Measurements from ENCODE around the gene GOLPH3L. TPM values are rescaled to one million over a fixed set of nuclear protein-coding genes. Genes with fewer than 3 reads are reported as not detected.

Gene GOLPH3L
- total and polyA plus RNA-seq, 10 of the 15 experiments (the other 5 are each of a cell fraction or from before 2014, with no cell fraction given) = 7.7 to 29.9 (median 19.2) TPM

- TF ChIP-seq MTA3 (IDR thresholded peaks at IDR 0.05; ENCODE audit: borderline replicate concordance, low read length) (peak; percentile 88), ZNF384 (IDR thresholded peaks at IDR 0.05; ENCODE audit: borderline replicate concordance, low read depth, low read length) (no peak), STAT3 (IDR thresholded peaks at IDR 0.05; ENCODE audit: low read depth, low read length) (0 out of 2 replicates have a peak, but pooled peaks have one; percentile 54), RAD51 (IDR thresholded peaks at IDR 0.05) (no peak), RELA (IDR thresholded peaks at IDR 0.05; ENCODE audit: borderline replicate concordance, partially characterized antibody) (no peak), ZBED1 (IDR thresholded peaks at IDR 0.05; ENCODE audit: borderline replicate concordance) (peak; percentile 69; the same call in 1 of the 2 replicates), RUNX3 (IDR thresholded peaks at IDR 0.05; ENCODE audit: low read length) (peak; percentile 79), SRF (IDR thresholded peaks at IDR 0.05; ENCODE audit: low read depth in 2 of 2, low read length in 2 of 2) (no peak), FOXK2 (IDR thresholded peaks at IDR 0.05) (no peak), ATF2 (IDR thresholded peaks at IDR 0.05; ENCODE audit: low read length) (peak; percentile 90), GATAD2B (conservative IDR thresholded peaks at IDR 0.05; ENCODE audit: low read depth) (no peak), CREB1 (IDR thresholded peaks at IDR 0.05; ENCODE audit: low read depth) (peak; percentile 94), CEBPB (IDR thresholded peaks at IDR 0.05; ENCODE audit: borderline replicate concordance in 1 of 2, low read depth in 2 of 2, low read length in 2 of 2) (peak in 1 of 2 experiments; percentile 65; a peak in 1 of 4 replicates), E4F1 (IDR thresholded peaks at IDR 0.05; ENCODE audit: borderline replicate concordance, partially characterized antibody) (no peak), ASH2L (IDR thresholded peaks at IDR 0.05; ENCODE audit: borderline replicate concordance, low read depth) (no peak), CBFB (IDR thresholded peaks at IDR 0.05; ENCODE audit: low read depth) (no peak), DPF2 (IDR thresholded peaks at IDR 0.05) (peak; percentile 93), POU2F2 (IDR thresholded peaks at IDR 0.05; ENCODE audit: borderline replicate concordance, low read depth, low read length) (peak; percentile 75; the same call in 2 of the 3 replicates)
- TF ChIP-seq, protein P1, sequence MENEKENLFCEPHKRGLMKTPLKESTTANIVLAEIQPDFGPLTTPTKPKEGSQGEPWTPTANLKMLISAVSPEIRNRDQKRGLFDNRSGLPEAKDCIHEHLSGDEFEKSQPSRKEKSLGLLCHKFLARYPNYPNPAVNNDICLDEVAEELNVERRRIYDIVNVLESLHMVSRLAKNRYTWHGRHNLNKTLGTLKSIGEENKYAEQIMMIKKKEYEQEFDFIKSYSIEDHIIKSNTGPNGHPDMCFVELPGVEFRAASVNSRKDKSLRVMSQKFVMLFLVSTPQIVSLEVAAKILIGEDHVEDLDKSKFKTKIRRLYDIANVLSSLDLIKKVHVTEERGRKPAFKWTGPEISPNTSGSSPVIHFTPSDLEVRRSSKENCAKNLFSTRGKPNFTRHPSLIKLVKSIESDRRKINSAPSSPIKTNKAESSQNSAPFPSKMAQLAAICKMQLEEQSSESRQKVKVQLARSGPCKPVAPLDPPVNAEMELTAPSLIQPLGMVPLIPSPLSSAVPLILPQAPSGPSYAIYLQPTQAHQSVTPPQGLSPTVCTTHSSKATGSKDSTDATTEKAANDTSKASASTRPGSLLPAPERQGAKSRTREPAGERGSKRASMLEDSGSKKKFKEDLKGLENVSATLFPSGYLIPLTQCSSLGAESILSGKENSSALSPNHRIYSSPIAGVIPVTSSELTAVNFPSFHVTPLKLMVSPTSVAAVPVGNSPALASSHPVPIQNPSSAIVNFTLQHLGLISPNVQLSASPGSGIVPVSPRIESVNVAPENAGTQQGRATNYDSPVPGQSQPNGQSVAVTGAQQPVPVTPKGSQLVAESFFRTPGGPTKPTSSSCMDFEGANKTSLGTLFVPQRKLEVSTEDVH (IDR thresholded peaks at IDR 0.05; ENCODE audit: low read depth, partially characterized antibody) = peak; percentile 60
- TF ChIP-seq, protein P2, sequence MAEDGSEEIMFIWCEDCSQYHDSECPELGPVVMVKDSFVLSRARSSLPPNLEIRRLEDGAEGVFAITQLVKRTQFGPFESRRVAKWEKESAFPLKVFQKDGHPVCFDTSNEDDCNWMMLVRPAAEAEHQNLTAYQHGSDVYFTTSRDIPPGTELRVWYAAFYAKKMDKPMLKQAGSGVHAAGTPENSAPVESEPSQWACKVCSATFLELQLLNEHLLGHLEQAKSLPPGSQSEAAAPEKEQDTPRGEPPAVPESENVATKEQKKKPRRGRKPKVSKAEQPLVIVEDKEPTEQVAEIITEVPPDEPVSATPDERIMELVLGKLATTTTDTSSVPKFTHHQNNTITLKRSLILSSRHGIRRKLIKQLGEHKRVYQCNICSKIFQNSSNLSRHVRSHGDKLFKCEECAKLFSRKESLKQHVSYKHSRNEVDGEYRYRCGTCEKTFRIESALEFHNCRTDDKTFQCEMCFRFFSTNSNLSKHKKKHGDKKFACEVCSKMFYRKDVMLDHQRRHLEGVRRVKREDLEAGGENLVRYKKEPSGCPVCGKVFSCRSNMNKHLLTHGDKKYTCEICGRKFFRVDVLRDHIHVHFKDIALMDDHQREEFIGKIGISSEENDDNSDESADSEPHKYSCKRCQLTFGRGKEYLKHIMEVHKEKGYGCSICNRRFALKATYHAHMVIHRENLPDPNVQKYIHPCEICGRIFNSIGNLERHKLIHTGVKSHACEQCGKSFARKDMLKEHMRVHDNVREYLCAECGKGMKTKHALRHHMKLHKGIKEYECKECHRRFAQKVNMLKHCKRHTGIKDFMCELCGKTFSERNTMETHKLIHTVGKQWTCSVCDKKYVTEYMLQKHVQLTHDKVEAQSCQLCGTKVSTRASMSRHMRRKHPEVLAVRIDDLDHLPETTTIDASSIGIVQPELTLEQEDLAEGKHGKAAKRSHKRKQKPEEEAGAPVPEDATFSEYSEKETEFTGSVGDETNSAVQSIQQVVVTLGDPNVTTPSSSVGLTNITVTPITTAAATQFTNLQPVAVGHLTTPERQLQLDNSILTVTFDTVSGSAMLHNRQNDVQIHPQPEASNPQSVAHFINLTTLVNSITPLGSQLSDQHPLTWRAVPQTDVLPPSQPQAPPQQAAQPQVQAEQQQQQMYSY (CRISPR knock-in tag; IDR thresholded peaks at IDR 0.05) = no peak
Observed at GRCh38 chr1:150613061-150613920, 83.7 kb downstream of the GOLPH3L start (continued).
